ENCODE measurements around the gene ADGRB3.
"Not testable (repeated sequence)": the region's sequence is repeated elsewhere in the genome, so short reads cannot be mapped to it uniquely, and the experiment has no call there.

ADGRB3 gene

GRCh38 chr6:68754681-68755213 lies 119.7 kb downstream of the ADGRB3 start:
- TF ChIP-seq POLR2A (IDR thresholded peaks at IDR 0.05; ENCODE audit: low read length) (no peak), GATA1 (IDR thresholded peaks at IDR 0.05; ENCODE audit: low read depth, low read length) (no peak)
- no peak for DNase-seq

GRCh38 chr6:68756454-68757375 lies 121.6 kb downstream of the ADGRB3 start:
- DNase-seq, result no peak
- no peak for TF ChIP-seq GATA1 (IDR thresholded peaks at IDR 0.05; ENCODE audit: low read depth, low read length)
- TF ChIP-seq POLR2A (IDR thresholded peaks at IDR 0.05; ENCODE audit: low read length), result no peak

GRCh38 chr6:68757821-68758220 lies 122.7 kb downstream of the ADGRB3 start:
- no peak for DNase-seq
- no peak for TF ChIP-seq GATA1 (IDR thresholded peaks at IDR 0.05; ENCODE audit: low read depth, low read length)
- no peak for TF ChIP-seq POLR2A (IDR thresholded peaks at IDR 0.05; ENCODE audit: low read length)

- TF ChIP-seq POLR2A (IDR thresholded peaks at IDR 0.05; ENCODE audit: low read length) (no peak), GATA1 (IDR thresholded peaks at IDR 0.05; ENCODE audit: low read depth, low read length) (no peak)
- DNase-seq, result no peak
Observed at GRCh38 chr6:68758559-68758958, 123.5 kb downstream of the ADGRB3 start.

- TF ChIP-seq GATA1 (IDR thresholded peaks at IDR 0.05; ENCODE audit: low read depth, low read length), result no peak
- TF ChIP-seq POLR2A (IDR thresholded peaks at IDR 0.05; ENCODE audit: low read length), result no peak
- no peak for DNase-seq
Observed at GRCh38 chr6:68760485-68760884, 125.4 kb downstream of the ADGRB3 start.

- no peak for DNase-seq
- TF ChIP-seq POLR2A (IDR thresholded peaks at IDR 0.05; ENCODE audit: low read length) (no peak), GATA1 (IDR thresholded peaks at IDR 0.05; ENCODE audit: low read depth, low read length) (no peak)
Observed at GRCh38 chr6:68760941-68761676, 126.0 kb downstream of the ADGRB3 start.

GRCh38 chr6:68761985-68762384 lies 126.9 kb downstream of the ADGRB3 start:
- no peak for DNase-seq
- TF ChIP-seq GATA1 (IDR thresholded peaks at IDR 0.05; ENCODE audit: low read depth, low read length) (no peak), POLR2A (IDR thresholded peaks at IDR 0.05; ENCODE audit: low read length) (no peak)

- no peak for DNase-seq
- no peak for TF ChIP-seq POLR2A (IDR thresholded peaks at IDR 0.05; ENCODE audit: low read length)
- TF ChIP-seq GATA1 (IDR thresholded peaks at IDR 0.05; ENCODE audit: low read depth, low read length), result no peak
Observed at GRCh38 chr6:68771426-68771825, 136.3 kb downstream of the ADGRB3 start.

GRCh38 chr6:68774843-68775242 lies 139.8 kb downstream of the ADGRB3 start:
- DNase-seq, result no peak
- TF ChIP-seq GATA1 (IDR thresholded peaks at IDR 0.05; ENCODE audit: low read depth, low read length) (no peak), POLR2A (IDR thresholded peaks at IDR 0.05; ENCODE audit: low read length) (no peak)

GRCh38 chr6:68776354-68776753 lies 141.3 kb downstream of the ADGRB3 start:
- DNase-seq, result no peak
- TF ChIP-seq POLR2A (IDR thresholded peaks at IDR 0.05; ENCODE audit: low read length) (no peak), GATA1 (IDR thresholded peaks at IDR 0.05; ENCODE audit: low read depth, low read length) (no peak)

GRCh38 chr6:68777956-68778355 lies 142.9 kb downstream of the ADGRB3 start:
- TF ChIP-seq POLR2A (IDR thresholded peaks at IDR 0.05; ENCODE audit: low read length), result no peak
- TF ChIP-seq GATA1 (IDR thresholded peaks at IDR 0.05; ENCODE audit: low read depth, low read length), result no peak
- DNase-seq, result no peak

- TF ChIP-seq POLR2A (IDR thresholded peaks at IDR 0.05; ENCODE audit: low read length), result no peak
- peak; percentile 1 to 20 for DNase-seq
Observed at GRCh38 chr6:68778356-68779020, 143.4 kb downstream of the ADGRB3 start.

- no peak for TF ChIP-seq POLR2A (IDR thresholded peaks at IDR 0.05; ENCODE audit: low read length)
- no peak for TF ChIP-seq GATA1 (IDR thresholded peaks at IDR 0.05; ENCODE audit: low read depth, low read length)
- no peak for DNase-seq
Observed at GRCh38 chr6:68779366-68779765, 144.3 kb downstream of the ADGRB3 start.

GRCh38 chr6:68790128-68790527 lies 155.0 kb downstream of the ADGRB3 start:
- DNase-seq, result not testable (repeated sequence)

- not testable (repeated sequence) for DNase-seq
Observed at GRCh38 chr6:68814976-68815375, 179.9 kb downstream of the ADGRB3 start.
